Panc1 (cell line): ENCODE results near the gene SPEG. TPM values are rescaled to one million over a fixed set of nuclear protein-coding genes. Genes with fewer than 3 reads are reported as not detected.

Source experiments
- ATAC-seq: fragments of 200-7000 bp; cut with Tn5 transposase; 2 replicates; pipeline ENCODE4 v1.9.1; 2020; ENCODE audit warnings: mild to moderate bottlenecking, moderate library complexity
- BruUV-seq: library from RNA; stranded (reverse); fragments of 400-500 nt; replicated peaks from 2 replicates; lab custom pipeline; 2021; lab: Mats Ljungman, UMichigan
- CTCF ChIA-PET: fragments of 300-600 bp; sonication (Branson Sonifier 250); formaldehyde crosslinking; loops from one replicate; lab custom pipeline; 2022; ENCODE audit warnings: antibody characterized with exemption; lab: Charles Lee
- POLR2A ChIA-PET: fragments of 300-600 bp; sonication (Branson Sonifier 250); formaldehyde crosslinking; loops from one replicate; lab custom pipeline; 2022; ENCODE audit warnings: antibody characterized with exemption; lab: Charles Lee
- DNase-seq: peaks from one replicate; pipeline ENCODE4 v3.0.0-alpha.2; 2010; ENCODE audit warnings: low read depth, low spot score
- H3K27ac ChIP-seq: 2 replicates; pipeline ENCODE4 v1.5.1; 2011; ENCODE audit warnings: mild to moderate bottlenecking, low read length, inconsistent platforms
- H3K27me3 ChIP-seq: fragments of 200-500 bp; sonication (Bioruptor generic); 2 replicates; pipeline ENCODE4 v1.6.0; 2014; ENCODE audit warnings: low read length, inconsistent platforms; ENCODE audit not compliant: control insufficient read depth, insufficient read depth
- H3K36me3 ChIP-seq: fragments of 200-500 bp; sonication (Bioruptor generic); 2 replicates; pipeline ENCODE4 v1.5.1; 2014; ENCODE audit warnings: inconsistent platforms, mild to moderate bottlenecking, low read length, moderate library complexity; ENCODE audit not compliant: control insufficient read depth, insufficient read depth
- H3K4me1 ChIP-seq: 2 replicates; pipeline ENCODE4 v1.5.1; 2011; ENCODE audit warnings: inconsistent platforms, mild to moderate bottlenecking, low read length, moderate library complexity; ENCODE audit not compliant: control insufficient read depth, insufficient read depth
- H3K4me3 ChIP-seq, 2 experiments: 2 replicates each; pipeline ENCODE4 v1.5.1; 2011 to 2012; ENCODE audit warnings: low read depth in 2 of 2, low read length in 2 of 2, mild to moderate bottlenecking in 2 of 2, inconsistent platforms in 1 of 2, moderate library complexity in 1 of 2
- H3K9me3 ChIP-seq: fragments of 200-500 bp; sonication (Bioruptor generic); 2 replicates; pipeline ENCODE4 v1.5.1; 2014; ENCODE audit warnings: low read depth, mild to moderate bottlenecking, inconsistent platforms, low read length, moderate library complexity; ENCODE audit not compliant: control insufficient read depth, insufficient read depth
- POLR2AphosphoS5 ChIP-seq: IDR thresholded peaks from 2 replicates; pipeline ENCODE4 v1.6.1; 2012; ENCODE audit warnings: mild to moderate bottlenecking, low read depth, low read length, moderate library complexity
- SIN3A ChIP-seq: IDR thresholded peaks from 2 replicates; pipeline ENCODE4 v1.6.1; 2012; ENCODE audit warnings: low read depth, mild to moderate bottlenecking, low read length, moderate library complexity, borderline replicate concordance; ENCODE audit not compliant: insufficient read depth
- TCF7L2 ChIP-seq: IDR thresholded peaks from 2 replicates; pipeline ENCODE4 v1.6.1; 2011; ENCODE audit warnings: mild to moderate bottlenecking, low read depth, low read length, inconsistent platforms
- in situ Hi-C: cut with HindIII; loops from 2 replicates; pipeline ENCODE4 v1.10.0; 2016; ENCODE audit warnings: low sequenced_read_pairs, low pct_unique_long_range_greater_than_20kb
- intact Hi-C: fragments of 100-400 bp; cut with micrococcal nuclease; formaldehyde crosslinking; loops from one replicate; pipeline ENCODE4 v1.10.0; 2022; ENCODE audit not compliant: unreplicated experiment
- total RNA-seq: library from RNA; stranded (reverse); gene quantifications from one replicate; pipeline ENCODE4 v1.2.1, GENCODE V29; 2021; ENCODE audit not compliant: unreplicated experiment
- TF ChIP-seq, protein P1 (sequence below), 2 experiments: IDR thresholded peaks; 2 replicates each; pipeline ENCODE4 v1.6.1; 2011 to 2012; ENCODE audit warnings: low read depth in 2 of 2, control low read depth in 1 of 2, low read length in 1 of 2, mild to moderate bottlenecking in 1 of 2, moderate library complexity in 1 of 2; ENCODE audit not compliant: insufficient read depth in 1 of 2
- TF ChIP-seq, protein P2 (sequence below): fragments of 450-650 bp; IDR thresholded peaks from 2 replicates; pipeline ENCODE4 v1.5.1; 2017; ENCODE audit warnings: mild to moderate bottlenecking

The SPEG gene
- total RNA-seq, 1 experiment from 2014 or later = 3.4 TPM

DNA sequence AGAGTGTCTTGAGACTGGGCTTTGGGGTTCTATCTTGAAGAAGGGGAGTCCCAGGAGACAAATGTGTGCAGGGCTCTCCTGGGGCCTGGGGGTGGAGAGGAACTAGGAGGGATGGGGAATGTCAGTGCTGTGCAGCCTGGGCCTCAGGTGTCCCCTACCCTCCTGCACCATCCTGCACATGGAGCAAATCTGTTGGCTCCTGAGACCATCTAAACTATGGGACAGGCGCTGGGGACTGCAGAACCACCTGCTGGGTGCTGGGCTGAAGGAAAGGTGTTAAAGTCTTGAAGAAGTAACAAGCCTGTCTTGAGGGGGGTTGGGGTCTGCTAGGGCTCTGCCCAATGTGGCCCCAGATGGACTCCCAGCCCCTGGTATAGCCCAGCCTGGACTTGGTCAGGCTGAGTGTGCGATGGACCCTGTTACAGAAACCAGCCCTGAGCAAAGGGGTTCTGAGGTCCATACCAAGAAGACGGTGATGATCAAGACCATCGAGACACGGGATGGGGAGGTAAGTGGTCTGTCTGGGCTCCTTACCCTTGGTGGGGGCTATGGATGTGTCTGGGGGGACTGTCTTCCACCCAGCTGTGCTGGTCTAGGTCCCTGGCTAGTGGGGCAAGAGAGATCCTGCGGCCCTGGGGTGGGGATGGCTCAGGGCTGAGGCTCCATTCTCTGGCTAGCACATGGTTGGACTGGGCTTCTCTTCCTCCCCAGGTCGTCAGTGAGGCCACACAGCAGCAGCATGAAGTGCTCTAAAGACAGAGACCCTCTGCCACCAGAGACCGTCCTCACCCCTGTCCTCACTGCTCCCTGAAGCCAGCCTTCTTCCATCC is 9.2 kb upstream of the SPEG start:
- ATAC-seq (no peak), DNase-seq (no peak)
- Histone ChIP-seq H3K4me1 (no peaks in the 10 kb centered on the region; the same call in 1 of the 2 replicates), H3K27me3 (no peaks in the 10 kb centered on the region), H3K4me3 (no peak overlapping the region), H3K27ac (no peak overlapping the region), H3K36me3 (no peaks in the 10 kb centered on the region), H3K9me3 (no peaks in the 10 kb centered on the region)
- no TSS peak for BruUV-seq
- POLR2A ChIA-PET = no interaction called here
- intact Hi-C loops = no loop called here
- TF ChIP-seq, protein P1, sequence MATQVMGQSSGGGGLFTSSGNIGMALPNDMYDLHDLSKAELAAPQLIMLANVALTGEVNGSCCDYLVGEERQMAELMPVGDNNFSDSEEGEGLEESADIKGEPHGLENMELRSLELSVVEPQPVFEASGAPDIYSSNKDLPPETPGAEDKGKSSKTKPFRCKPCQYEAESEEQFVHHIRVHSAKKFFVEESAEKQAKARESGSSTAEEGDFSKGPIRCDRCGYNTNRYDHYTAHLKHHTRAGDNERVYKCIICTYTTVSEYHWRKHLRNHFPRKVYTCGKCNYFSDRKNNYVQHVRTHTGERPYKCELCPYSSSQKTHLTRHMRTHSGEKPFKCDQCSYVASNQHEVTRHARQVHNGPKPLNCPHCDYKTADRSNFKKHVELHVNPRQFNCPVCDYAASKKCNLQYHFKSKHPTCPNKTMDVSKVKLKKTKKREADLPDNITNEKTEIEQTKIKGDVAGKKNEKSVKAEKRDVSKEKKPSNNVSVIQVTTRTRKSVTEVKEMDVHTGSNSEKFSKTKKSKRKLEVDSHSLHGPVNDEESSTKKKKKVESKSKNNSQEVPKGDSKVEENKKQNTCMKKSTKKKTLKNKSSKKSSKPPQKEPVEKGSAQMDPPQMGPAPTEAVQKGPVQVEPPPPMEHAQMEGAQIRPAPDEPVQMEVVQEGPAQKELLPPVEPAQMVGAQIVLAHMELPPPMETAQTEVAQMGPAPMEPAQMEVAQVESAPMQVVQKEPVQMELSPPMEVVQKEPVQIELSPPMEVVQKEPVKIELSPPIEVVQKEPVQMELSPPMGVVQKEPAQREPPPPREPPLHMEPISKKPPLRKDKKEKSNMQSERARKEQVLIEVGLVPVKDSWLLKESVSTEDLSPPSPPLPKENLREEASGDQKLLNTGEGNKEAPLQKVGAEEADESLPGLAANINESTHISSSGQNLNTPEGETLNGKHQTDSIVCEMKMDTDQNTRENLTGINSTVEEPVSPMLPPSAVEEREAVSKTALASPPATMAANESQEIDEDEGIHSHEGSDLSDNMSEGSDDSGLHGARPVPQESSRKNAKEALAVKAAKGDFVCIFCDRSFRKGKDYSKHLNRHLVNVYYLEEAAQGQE (IDR thresholded peaks at IDR 0.05; ENCODE audit: insufficient read depth in 1 of 2, low read depth in 2 of 2, low read length in 1 of 2) = no peak
- TF ChIP-seq, protein P2, sequence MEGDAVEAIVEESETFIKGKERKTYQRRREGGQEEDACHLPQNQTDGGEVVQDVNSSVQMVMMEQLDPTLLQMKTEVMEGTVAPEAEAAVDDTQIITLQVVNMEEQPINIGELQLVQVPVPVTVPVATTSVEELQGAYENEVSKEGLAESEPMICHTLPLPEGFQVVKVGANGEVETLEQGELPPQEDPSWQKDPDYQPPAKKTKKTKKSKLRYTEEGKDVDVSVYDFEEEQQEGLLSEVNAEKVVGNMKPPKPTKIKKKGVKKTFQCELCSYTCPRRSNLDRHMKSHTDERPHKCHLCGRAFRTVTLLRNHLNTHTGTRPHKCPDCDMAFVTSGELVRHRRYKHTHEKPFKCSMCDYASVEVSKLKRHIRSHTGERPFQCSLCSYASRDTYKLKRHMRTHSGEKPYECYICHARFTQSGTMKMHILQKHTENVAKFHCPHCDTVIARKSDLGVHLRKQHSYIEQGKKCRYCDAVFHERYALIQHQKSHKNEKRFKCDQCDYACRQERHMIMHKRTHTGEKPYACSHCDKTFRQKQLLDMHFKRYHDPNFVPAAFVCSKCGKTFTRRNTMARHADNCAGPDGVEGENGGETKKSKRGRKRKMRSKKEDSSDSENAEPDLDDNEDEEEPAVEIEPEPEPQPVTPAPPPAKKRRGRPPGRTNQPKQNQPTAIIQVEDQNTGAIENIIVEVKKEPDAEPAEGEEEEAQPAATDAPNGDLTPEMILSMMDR = no peak
- TF ChIP-seq SIN3A (no peak), POLR2AphosphoS5 (no peak), TCF7L2 (no peak)
- CTCF ChIA-PET = no interaction called here
- in situ Hi-C loops = no loop called here

DNA sequence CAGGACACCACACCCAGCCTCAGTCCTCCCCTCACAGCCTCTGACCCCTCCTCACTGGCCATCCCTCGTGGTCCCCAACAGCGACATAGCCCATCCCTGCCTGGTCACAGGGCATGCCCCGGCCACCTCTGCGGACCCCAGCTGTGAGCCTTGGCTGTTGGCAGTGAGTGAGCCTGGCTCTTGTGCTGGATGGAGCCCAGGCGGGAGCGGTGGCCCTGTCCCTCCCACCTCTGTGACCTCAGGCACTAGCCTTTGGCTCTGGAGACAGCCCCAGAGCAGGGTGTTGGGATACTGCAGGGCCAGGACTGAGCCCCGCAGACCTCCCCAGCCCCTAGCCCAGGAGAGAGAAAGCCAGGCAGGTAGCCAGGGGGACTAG is 8.6 kb upstream of the SPEG start:
- POLR2A ChIA-PET = no interaction called here
- Histone ChIP-seq H3K27me3 (no peaks in the 10 kb centered on the region), H3K9me3 (no peaks in the 10 kb centered on the region), H3K36me3 (no peaks in the 10 kb centered on the region), H3K27ac (no peak overlapping the region), H3K4me1 (no peaks in the 10 kb centered on the region; the same call in 1 of the 2 replicates), H3K4me3 (no peak overlapping the region)
- TF ChIP-seq, protein P1 (IDR thresholded peaks at IDR 0.05; ENCODE audit: insufficient read depth in 1 of 2, low read depth in 2 of 2, low read length in 1 of 2) = no peak
- TF ChIP-seq SIN3A (no peak), TCF7L2 (no peak), POLR2AphosphoS5 (no peak)
- TF ChIP-seq, protein P2 = no peak
- BruUV-seq = no TSS peak
- ATAC-seq (no peak), DNase-seq (no peak)
- in situ Hi-C loops = no loop called here
- intact Hi-C loops = no loop called here
- CTCF ChIA-PET = no interaction called here
